D721Med (cell line): ENCODE measurements around the gene RUNX2.

ENCODE experiments used
- DNase-seq: peaks from one replicate; pipeline ENCODE4 v3.0.0; 2011; ENCODE audit warnings: low spot score; ENCODE audit not compliant: insufficient read length
- FAIRE-seq: peaks from 2 replicates; lab custom pipeline; 2011; peaks lifted over from hg19 to GRCh38; lab: Jason Lieb, UNC
- TF ChIP-seq, protein P1 (sequence below): IDR thresholded peaks from 2 replicates; pipeline ENCODE4 v1.5.1; 2012; ENCODE audit warnings: mild to moderate bottlenecking, control low read depth; ENCODE audit not compliant: insufficient read depth; ENCODE audit errors: missing control alignments

RUNX2 gene

GRCh38 chr6:45591306-45591705 is 263.2 kb downstream of the RUNX2 start:
- TF ChIP-seq, protein P1, sequence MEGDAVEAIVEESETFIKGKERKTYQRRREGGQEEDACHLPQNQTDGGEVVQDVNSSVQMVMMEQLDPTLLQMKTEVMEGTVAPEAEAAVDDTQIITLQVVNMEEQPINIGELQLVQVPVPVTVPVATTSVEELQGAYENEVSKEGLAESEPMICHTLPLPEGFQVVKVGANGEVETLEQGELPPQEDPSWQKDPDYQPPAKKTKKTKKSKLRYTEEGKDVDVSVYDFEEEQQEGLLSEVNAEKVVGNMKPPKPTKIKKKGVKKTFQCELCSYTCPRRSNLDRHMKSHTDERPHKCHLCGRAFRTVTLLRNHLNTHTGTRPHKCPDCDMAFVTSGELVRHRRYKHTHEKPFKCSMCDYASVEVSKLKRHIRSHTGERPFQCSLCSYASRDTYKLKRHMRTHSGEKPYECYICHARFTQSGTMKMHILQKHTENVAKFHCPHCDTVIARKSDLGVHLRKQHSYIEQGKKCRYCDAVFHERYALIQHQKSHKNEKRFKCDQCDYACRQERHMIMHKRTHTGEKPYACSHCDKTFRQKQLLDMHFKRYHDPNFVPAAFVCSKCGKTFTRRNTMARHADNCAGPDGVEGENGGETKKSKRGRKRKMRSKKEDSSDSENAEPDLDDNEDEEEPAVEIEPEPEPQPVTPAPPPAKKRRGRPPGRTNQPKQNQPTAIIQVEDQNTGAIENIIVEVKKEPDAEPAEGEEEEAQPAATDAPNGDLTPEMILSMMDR: no peak
- DNase-seq (no peak), FAIRE-seq (no peak)

- no peak for DNase-seq
- TF ChIP-seq, protein P1: no peak
- FAIRE-seq: no peak
These were observed 263.8 kb downstream of the RUNX2 start for GRCh38 chr6:45591890-45592289.

DNA sequence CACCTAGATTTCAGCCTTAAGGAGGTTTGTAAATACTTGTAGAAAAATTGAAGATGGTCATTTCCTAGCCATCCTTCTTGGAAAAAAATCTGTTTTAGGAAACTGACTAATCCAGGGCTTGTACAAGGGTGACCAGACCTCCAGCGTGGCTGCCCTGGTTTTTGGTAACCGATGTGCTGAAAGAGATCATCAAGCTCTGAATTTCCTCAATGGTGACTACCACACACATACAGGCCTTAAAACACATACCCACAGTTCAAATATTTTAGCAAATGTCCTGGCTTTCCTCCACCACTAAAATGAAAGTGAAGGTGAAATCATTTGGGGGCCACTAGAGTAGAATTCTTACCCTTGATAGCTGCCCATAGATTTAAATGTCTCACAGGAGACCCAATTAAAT is 264.9 kb downstream of the RUNX2 start:
- TF ChIP-seq, protein P1: no peak
- DNase-seq (no peak), FAIRE-seq (no peak)

DNA sequence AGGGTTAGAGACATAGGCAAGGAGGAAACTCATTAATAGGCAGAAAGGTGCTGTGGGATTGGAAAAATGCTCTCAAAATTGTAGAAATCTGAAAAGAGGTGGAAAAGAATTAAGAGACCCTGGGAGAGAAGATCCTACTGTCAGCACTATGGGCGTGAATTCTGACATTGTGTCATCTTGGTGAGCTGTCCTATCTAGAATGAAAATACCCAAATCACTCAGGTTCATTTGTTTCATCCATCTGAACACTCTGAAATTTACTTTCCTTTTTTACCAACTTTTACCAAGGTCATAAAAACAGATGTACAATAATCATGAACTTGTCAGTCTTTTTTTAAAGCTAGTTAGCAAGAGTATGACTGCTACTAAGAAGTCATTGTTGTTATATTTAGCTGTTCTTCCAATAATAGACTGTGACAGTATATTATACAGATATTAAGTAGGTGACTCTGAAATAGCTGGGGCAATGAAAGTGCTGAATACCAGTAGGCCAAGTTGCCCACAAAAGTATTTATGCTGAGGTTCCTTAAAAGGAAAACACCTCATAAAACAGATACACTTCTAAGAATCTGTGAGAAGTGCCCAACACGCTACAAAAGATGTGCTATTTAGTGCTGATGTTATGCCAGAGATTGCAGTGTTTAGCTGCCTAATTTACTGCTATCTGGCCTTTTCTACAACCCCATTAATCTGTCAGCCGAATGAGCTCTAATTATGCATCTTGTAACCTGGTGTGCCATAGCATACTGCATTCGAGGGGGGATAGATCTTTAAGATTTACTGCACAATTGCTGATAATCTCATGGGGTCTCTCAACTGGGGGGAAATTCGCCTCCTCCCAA is 267.1 kb downstream of the RUNX2 start:
- no peak for DNase-seq
- TF ChIP-seq, protein P1: no peak
- FAIRE-seq: no peak

GRCh38 chr6:45597424-45597823 is 269.3 kb downstream of the RUNX2 start:
- no peak for FAIRE-seq
- TF ChIP-seq, protein P1: no peak
- DNase-seq: no peak

GRCh38 chr6:45599053-45599452 is 270.9 kb downstream of the RUNX2 start:
- TF ChIP-seq, protein P1: no peak
- FAIRE-seq: no peak
- no peak for DNase-seq

- TF ChIP-seq, protein P1: no peak
- FAIRE-seq: no peak
- no peak for DNase-seq
These were observed 277.8 kb downstream of the RUNX2 start for GRCh38 chr6:45605971-45606370.
